GM21515 (cell line): Measurements from ENCODE around the gene EEF2.

ENCODE experiments used
- ATAC-seq: cut with Tn5 transposase; IDR thresholded peaks from one replicate; pipeline ENCODE4 v1.9.1; 2021; ENCODE audit not compliant: unreplicated experiment

EEF2 gene

GRCh38 chr19:3984908-3985642 is at the start of gene EEF2:
Gene EEF2, minus strand, starts transcription at chr19:3985463. Its CDS starts 83 bp downstream, at chr19:3985380.
- ATAC-seq: peak; percentile 46

GRCh38 chr19:4034048-4035017 is 49.1 kb upstream of the EEF2 start:
- ATAC-seq: no peak

GRCh38 chr19:4033028-4033956 is 48.0 kb upstream of the EEF2 start:
- ATAC-seq: no peak

- no peak for ATAC-seq
These were observed 47.2 kb upstream of the EEF2 start for GRCh38 chr19:4032436-4032835.

- no peak for ATAC-seq
These were observed 46.2 kb upstream of the EEF2 start for GRCh38 chr19:4031420-4031819.

GRCh38 chr19:4030981-4031380 is 45.7 kb upstream of the EEF2 start:
- ATAC-seq: no peak

- no peak for ATAC-seq
These were observed 45.3 kb upstream of the EEF2 start for GRCh38 chr19:4030552-4030951.

- ATAC-seq: no peak
These were observed 44.0 kb upstream of the EEF2 start for GRCh38 chr19:4029247-4029614.

GRCh38 chr19:4028334-4029246 is 43.3 kb upstream of the EEF2 start:
- ATAC-seq: no peak

GRCh38 chr19:4027146-4027545 is 41.9 kb upstream of the EEF2 start:
- no peak for ATAC-seq

- no peak for ATAC-seq
These were observed 40.1 kb upstream of the EEF2 start for GRCh38 chr19:4025317-4025716.

- ATAC-seq: no peak
These were observed 38.5 kb upstream of the EEF2 start for GRCh38 chr19:4023600-4024398.

- no peak for ATAC-seq
These were observed 34.3 kb upstream of the EEF2 start for GRCh38 chr19:4019578-4019977.

GRCh38 chr19:4018775-4019504 is 33.7 kb upstream of the EEF2 start:
- no peak for ATAC-seq

GRCh38 chr19:4018140-4018613 is 32.9 kb upstream of the EEF2 start:
- ATAC-seq: no peak

- no peak for ATAC-seq
These were observed 31.8 kb upstream of the EEF2 start for GRCh38 chr19:4016903-4017638.

GRCh38 chr19:4016486-4016885 is 31.2 kb upstream of the EEF2 start:
- no peak for ATAC-seq
